Measurements from ENCODE around the gene SCG2.

GRCh38 chr2:223582001-223582400 lies 20.2 kb downstream of the SCG2 start:
- TF ChIP-seq CTCF (IDR thresholded peaks at IDR 0.05 in 8 of 11, conservative IDR thresholded peaks at IDR 0.05 in 3 of 11) (no peak), POLR2AphosphoS5 (IDR thresholded peaks at IDR 0.05) (no peak), POLR2A (IDR thresholded peaks at IDR 0.05) (no peak)

Data from spleen (tissue), 7 donors.